ENCODE results near the gene HNRNPR.

The HNRNPR gene

DNA sequence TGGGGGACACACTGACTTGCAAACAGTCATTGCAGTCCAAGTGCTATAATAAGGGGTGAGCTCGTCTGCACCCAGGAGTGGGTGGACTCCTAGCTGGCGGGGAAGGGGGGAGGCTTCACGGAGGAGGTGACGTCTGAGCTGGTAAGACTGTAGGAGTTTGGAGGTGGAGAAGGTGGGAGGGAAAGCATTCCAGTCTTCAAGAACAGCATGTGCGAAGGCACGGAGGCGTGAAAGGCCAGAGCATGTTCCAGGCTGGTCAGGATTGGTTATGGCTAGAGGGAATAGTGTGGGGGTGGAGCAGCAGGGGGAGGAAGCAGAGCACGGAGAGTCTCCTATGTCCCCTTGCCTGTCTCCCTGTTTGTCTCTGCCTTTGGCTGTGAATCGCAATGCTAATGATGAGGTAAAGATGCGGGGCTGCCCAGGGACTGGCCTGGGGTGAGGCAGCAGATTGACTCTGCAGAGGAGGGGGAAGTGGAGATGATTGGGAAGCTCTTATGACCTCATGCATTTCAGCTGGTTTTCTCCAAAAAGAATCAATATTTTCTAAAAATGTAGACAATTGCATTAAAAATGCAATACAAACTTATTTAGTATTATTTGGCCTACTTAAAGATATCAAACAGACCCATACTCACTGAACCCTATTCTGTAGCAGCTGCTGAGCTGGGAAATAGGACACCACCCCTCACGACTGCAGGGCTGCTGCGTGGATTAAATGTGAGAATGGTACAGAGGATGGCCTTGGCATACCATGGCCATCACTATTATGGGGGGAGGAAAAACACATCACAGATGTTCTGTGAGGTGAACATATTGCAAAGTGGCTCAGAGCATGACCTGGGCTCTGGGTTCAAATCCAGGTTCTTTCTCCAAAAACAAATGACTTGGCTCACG, 28.1 kb upstream of the HNRNPR start:
- no peak overlapping the region for H3K4me3 ChIP-seq (ENCODE audit: low read length)
- no peak for DNase-seq (ENCODE audit: low read depth)

GRCh38 chr1:23370709-23371584, 26.9 kb upstream of the HNRNPR start:
- peak; percentile 23 for TF ChIP-seq CTCF (conservative IDR thresholded peaks at IDR 0.05; ENCODE audit: low read depth, low read length)
- DNase-seq (ENCODE audit: low read depth): no peak
- peak overlapping the region; percentile 5 for H3K4me3 ChIP-seq (ENCODE audit: low read length)

More for the DNA sequence above, 28.1 kb upstream of the HNRNPR start:
- no peak for TF ChIP-seq CTCF (conservative IDR thresholded peaks at IDR 0.05; ENCODE audit: low read depth, low read length)

DNA sequence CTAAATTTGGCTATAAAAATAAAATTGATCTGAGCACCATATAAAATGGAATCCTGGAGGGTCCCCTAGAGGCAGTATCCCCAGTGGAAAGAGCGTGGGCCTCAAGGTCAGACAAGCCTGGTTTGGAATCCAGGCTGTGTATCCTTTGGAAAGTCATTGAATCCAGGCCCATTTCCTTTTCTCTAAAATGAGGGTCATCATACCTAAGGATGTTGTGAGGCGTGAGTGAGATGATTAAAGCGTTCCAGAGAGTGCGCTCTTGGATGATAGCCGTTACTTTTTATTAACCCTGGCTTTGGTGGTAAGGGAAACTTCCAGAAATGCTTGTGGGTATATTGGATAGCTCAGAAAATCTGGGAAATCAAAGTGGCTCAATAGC, 26.2 kb upstream of the HNRNPR start:
- TF ChIP-seq CTCF (conservative IDR thresholded peaks at IDR 0.05; ENCODE audit: low read depth, low read length): no peak
- no peak for DNase-seq (ENCODE audit: low read depth)
- H3K4me3 ChIP-seq (ENCODE audit: low read length): peak overlapping the region; percentile 100

DNA sequence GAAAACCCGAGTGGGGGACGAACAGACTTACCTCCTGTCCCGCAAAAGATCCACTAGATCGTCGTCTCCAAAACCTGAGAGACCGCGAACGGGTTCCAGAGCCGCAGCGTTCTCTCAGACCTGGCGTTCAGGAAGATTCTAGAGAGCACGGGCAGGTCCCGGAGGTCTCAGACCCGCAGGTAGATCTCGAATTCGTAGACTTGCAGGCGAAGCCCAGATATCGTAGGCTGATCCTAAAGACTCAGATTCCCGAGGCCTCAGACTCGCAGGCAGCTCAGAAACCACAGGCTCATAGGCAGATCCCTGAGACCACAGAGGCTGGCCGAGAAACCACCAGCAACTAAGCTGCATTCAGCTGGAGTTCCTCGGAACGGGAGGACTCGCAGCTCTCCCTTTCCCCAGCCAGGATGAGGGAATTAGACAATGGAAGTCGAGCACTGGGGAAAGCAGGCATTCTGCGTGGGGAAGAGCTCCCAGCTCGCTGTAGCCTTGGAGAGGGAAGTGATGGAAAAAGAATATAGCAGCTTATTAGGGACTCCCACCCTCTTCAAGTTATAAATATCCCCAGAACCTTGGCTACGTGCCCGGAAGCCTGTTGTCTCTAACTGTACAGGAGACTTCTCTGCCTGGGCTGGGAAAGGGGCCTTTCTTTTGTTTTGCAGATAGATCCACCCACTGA, 25.4 kb upstream of the HNRNPR start, which contains the start of gene ZNF436:
Gene ZNF436, minus strand, starts transcription at position 502 of the 679 bp plus-strand sequence. CDS start 1,831 bp downstream, outside the sequence.
- peak within 1 kb of the TSS; percentile 100 for H3K4me3 ChIP-seq (ENCODE audit: low read length)
- DNase-seq (ENCODE audit: low read depth): peak; percentile 82
- TF ChIP-seq CTCF (conservative IDR thresholded peaks at IDR 0.05; ENCODE audit: low read depth, low read length): no peak

DNA sequence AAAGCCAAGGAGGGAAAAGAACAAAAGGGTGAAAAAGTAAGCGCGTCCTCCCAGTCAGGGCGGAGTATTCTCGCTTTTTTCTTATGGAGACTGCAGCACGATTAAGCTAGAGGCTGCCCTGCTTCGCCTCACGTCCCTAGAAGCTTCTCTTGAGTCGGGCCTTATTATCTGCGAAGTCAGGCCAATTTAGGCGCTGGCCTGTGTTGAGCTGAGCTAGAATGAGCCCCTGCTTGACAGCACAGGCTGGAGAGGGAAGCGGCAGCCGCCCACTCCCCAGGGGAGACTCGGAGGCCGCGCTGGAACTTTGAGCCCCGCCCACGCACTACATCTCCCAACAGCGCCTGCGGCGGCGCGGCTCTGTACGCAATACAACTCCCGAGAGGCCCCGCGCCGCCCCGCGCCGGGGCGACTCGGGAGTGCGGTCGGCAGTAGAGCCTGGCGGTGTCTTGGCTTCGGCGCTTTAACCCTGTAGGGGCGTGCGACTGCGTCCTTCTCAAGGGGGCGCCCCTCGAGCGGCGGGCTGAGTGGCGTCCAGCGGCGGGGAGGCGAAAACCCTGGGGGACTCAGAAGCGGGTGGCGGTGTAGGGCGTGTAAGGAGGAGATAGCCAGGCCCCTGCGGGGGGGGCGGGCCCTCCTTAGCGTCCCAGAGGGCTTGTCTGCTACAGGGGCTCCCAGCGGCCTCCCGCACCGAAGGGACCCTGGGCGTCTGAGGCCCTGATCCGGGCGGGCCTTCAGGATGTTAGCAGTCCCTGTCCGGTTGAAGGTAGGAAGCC, 24.7 kb upstream of the HNRNPR start:
- peak overlapping the region; percentile 100 for H3K4me3 ChIP-seq (ENCODE audit: low read length)
- peak; percentile 25 for TF ChIP-seq CTCF (conservative IDR thresholded peaks at IDR 0.05; ENCODE audit: low read depth, low read length)
- peak; percentile 74 for DNase-seq (ENCODE audit: low read depth)
